NK-92 (cell line): ENCODE measurements around the gene JAML.
"Not testable (repeated sequence)": the region's sequence is repeated elsewhere in the genome, so short reads cannot be mapped to it uniquely, and the experiment has no call there.

Experiments used
- DNase-seq: peaks from one replicate; lab custom pipeline; 2025; ENCODE audit not compliant: unreplicated experiment; lab: John Stamatoyannopoulos, UW

JAML gene

DNA sequence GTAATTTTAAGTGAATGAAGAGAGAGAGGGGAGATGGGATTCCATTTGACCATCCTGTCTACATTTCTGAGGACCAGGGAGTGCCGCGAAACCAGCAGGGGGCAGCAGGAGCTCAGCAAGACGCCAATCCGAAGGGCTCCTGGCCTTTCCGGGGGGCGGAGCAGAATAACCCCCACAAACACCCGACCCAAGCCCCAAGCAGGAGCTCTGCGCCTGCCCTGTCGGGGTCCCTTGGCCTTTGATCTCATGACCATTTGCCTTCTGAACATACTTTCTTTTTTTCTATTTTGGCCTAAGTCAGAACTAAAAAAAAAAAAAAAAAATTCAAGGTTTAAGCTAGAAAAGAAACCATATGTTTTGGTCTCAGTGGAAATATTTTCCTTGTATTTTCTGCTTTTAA lies 26.4 kb downstream of the JAML start:
- DNase-seq = peak; percentile 27

- DNase-seq = no peak
These were observed 29.8 kb downstream of the JAML start for GRCh38 chr11:118194835-118195627.

GRCh38 chr11:118193910-118194566 lies 30.8 kb downstream of the JAML start:
- no peak for DNase-seq

- not testable (repeated sequence) for DNase-seq
These were observed 32.0 kb downstream of the JAML start for GRCh38 chr11:118192817-118193216.

DNA sequence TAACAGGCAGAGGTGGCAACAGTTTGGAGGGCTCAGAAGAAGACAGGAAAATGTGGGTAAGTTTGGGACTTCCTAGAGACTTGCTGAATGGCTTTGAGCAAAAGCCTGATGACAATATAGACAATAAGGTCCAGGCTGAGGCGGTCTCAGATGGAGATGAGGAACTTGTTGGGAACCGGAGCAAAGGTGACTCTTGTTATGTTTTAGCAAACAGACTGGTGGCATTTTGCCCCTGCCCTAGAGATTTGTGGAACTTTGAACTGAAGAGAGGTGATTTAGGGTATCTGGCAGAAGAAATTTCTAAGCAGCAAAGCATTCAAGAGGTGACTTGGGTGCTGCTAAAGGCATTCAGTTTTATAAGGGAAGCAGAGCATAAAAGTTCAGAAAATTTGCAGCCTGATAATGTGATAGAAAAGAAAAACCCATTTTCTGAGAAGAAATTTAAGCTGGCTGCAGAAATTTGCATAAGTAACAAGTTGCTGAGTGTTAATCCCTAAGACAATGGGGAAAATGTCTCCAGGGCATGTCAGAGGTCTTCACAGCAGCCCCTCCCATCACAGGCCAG lies 33.8 kb downstream of the JAML start:
- DNase-seq = not testable (repeated sequence)

DNA sequence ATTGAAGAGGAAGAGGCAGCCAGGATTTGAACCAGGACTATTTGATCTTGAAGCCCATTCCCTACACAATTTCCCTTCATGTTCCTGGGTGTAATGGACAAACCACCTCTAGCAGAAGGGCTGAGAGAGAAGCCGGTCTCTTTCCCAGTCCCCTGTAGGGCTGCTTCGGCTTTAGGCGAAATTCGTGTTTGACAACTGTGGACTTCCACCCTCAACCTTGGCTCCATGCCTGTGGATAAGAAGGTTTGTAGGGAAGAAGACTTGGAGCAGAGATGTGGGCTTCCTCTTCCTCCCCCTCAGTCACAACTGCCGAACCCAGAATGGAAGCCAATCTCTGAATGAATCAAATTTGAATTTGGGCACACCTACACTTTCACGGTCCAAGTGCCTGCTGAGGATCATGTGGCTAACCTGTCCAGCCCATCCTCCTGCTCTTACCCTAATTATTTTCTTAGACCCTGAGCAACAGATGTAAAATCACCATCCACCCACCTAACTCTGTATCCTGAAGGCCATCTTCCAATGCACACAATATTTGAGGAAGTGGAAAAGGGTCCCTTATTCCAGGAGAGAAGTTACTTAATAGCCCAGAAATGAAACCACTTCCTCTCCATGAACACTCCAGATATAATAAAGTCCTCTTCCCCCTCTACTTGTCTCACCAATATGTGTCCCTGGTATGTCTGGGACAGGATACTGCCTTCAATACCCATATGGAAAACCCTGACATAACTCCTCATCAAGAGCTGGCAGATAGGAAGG lies 38.3 kb downstream of the JAML start:
- DNase-seq = no peak

DNA sequence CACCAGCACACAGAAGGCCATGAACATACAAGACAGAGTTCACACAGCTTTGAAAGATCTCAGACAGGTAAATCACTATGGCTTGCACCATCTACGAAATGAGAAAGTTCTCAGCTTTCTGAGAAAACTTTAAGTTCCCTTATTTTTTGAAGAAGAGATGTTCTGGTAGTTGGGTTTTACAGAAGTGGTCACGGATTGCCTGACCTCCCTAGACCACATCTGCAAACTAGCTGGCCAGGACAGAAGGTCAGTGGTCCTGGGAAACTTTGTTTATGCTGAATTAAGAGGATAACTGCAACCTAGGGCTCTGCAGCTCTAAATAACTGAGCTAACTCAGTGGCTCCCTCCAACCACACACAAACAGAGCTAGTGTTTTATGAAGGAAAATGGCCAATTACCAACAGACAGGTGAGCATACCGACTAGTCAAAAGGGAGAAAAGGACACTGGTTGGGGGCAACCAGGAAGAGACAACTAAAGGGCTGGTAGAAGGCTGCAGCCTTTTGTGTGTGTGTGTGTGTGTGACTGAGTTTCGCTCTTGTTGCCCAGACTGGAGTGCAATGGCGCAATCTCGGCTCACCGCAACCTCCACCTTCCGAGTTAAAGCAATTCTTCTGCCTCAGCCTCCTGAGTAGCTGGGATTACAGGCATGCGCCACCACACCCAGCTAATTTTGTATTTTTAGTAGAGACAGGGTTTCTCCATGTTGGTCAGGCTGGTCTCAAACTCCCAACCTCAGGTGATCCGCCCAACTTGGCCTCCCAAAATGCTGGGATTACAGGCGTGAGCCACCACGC lies 39.8 kb downstream of the JAML start:
- no peak for DNase-seq

GRCh38 chr11:118183691-118184090 lies 41.1 kb downstream of the JAML start:
- DNase-seq = not testable (repeated sequence)

GRCh38 chr11:118180300-118180703 lies 44.5 kb downstream of the JAML start:
- no peak for DNase-seq

GRCh38 chr11:118176778-118177134 lies 48.1 kb downstream of the JAML start:
- DNase-seq = no peak

GRCh38 chr11:118175993-118176777 lies 48.6 kb downstream of the JAML start, which contains the start of gene SCN2B:
SCN2B (minus strand) TSS chr11:118176639; CDS start chr11:118176431, 208 bp downstream.
- DNase-seq = no peak

DNA sequence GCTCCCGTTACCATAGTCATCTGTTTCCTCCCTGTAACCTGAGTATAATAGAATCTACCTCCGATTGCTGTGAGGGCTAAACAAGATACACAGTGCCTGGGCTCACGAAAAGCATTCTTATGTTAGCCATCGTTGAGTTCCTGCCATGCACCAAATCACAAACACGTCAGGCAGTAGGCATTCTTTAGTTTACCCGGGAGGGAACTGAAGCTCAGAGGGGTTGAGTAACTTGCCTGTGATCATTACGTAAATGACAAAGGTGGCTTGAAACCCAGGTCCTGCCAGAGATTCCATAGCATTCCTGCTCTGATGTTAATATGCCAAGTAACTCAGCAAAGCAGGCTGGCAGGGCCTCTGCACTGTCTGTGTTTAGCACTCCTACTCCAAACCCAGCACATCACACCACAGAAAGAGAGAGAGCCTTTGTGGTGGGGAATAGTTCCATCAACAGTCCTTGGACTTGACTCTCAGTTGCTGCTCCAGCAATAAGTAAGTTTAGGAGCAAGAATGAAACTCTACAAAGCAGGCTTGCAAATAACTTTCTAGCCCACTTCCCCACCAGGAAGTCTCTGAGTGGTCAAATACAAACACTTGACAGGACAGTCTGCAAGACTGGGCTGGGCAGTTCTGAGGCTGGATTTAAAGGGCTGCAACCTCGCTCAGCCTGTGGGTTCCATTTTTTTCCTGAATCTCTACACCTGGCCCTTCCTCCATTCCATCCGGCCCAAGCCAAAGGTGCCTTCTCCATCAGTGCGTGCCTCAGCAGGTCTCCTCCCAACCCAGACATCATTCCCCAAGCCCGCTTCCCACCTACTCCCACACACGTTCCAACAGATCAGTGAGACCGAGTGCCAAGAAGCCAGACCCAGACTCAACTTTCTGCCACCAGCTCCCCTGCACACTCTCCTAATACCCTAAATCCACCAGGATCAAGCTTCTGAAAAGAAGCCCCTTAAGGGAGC lies 49.5 kb downstream of the JAML start:
- DNase-seq = no peak

DNA sequence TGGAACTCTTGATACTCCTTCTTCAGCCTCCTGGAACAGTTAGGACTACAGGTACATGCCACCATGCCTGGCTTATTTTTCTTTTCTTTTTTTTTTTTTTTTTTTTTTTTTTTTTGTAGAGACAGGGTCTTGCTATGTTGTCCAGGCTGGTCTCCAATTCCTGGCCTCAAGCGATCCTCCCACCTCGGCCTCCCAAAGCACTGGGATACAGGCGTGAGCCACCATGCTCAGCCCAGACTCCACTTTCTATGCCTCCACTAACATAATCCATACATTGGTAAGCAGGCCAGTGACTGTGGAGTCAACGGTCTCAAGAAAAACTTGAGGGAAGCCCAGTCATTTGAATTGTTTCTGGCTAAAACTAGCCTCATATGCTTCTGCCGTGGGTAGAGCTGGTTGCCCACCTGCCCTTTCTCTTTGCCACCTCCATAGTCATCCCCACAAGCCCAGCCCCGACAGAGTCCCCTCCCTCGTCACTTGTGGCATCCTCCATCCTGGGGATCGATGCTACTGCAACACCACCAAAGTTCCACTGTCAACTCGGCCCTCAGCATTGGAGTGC lies 50.7 kb downstream of the JAML start:
- DNase-seq = no peak

DNA sequence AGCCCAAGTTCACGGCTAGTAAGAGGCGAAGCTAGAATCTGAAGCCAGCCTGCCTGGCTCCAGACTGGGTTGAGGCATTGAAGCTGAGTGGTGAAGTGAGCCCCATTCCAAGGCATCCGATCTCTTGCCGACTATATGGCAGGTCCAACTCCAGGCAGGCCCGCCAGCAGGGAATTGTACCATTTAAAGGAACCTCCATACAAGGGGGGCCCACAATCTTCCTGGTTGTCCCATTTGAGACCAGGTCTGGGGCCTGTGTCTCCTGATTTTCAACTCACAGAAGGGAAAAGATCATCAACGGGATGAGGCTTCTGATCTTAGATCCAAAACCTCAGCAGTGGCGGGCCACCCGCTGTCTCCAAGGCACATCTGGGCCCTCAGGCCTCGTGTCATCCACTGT lies 52.5 kb downstream of the JAML start:
- DNase-seq = no peak

DNA sequence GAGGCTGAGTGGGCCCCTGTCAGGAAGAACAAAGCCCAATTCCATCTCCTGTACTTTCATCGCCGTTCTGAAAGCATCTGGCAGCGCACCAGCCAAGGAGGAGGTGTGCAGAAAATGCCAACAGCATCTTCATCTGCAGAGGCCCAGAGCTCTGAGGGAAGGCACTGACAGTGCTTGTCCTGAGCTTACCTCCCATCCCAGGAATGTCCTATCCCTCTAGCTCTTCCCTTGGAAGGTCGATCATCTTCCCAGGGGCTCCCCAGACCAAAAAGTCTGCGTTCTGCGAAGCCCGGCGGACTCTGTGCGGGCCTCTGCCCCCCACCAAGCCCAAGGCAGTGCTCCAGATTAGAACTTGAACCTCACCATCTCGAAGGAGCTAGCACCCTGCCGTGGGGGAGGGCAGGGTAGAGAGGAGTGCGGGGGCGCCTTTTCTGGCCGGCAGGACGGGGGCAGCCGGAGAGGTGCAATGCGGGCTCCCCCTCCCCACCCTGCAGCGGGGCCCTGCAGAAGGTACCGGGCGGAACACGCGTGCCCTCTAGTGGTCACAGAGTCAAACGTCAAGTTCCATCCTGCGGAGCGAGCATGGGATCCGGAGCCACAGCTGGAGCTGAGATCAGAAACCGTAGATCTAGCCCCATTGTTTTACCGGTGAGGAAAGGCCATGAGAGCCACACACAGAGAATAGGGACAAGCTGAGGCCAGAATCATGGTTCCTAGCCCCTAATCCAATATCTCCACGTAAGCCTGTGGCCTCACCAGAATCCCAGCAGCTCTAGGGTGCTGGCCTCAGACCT lies 53.3 kb downstream of the JAML start:
- no peak for DNase-seq

DNA sequence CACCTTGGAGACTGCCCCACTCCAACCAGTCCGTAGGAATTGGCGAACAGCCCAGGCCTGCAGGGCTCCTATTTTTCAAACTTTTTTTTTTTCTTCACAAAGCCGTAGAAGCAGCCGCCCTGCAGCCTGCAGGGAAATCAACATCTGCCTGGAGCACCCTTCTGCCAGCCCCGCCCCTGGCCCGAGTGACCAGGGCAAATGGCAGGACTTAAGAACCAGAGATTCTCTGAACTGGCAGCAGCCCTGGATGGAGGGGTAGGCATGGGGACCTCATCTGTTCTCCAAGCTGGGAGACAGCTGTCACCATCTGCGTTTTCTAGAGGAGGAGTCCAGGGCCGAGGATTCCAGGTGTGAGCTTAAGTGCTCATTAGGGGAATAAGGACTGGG lies 53.9 kb downstream of the JAML start:
- DNase-seq = no peak

GRCh38 chr11:118170231-118170630 lies 54.6 kb downstream of the JAML start:
- DNase-seq = no peak
